GM23338 (cell line): ENCODE data around the gene SDHAF2. TPM values are rescaled to one million over a fixed set of nuclear protein-coding genes. Genes with fewer than 3 reads are reported as not detected.

Experiments used
- ATAC-seq: fragments of 200-7000 bp; cut with Tn5 transposase; 3 replicates; pipeline ENCODE4 v1.9.1; 2020
- DNase-seq: peaks from one replicate; pipeline ENCODE4 v3.0.0-alpha.2; 2015; ENCODE audit warnings: low spot score
- H2AFZ ChIP-seq: fragments of 200-600 bp; sonication (generic); 2 replicates; pipeline ENCODE4 v1.8.0; 2016; ENCODE audit warnings: antibody characterized with exemption, mild to moderate bottlenecking, moderate library complexity
- H3F3A ChIP-seq: fragments of 200-600 bp; sonication (generic); replicated peaks from 2 replicates; pipeline ENCODE4 v1.8.0; 2017; ENCODE audit warnings: antibody characterized with exemption, mixed run types, low read depth
- H3K27ac ChIP-seq: fragments of 200-600 bp; sonication (generic); 2 replicates; pipeline ENCODE4 v1.6.1; 2016; ENCODE audit warnings: low read depth
- H3K27me3 ChIP-seq: fragments of 200-600 bp; sonication (generic); 2 replicates; pipeline ENCODE4 v1.8.0; 2016; ENCODE audit warnings: mild to moderate bottlenecking, mixed run types, moderate library complexity; ENCODE audit not compliant: insufficient read depth
- H3K36me3 ChIP-seq: fragments of 200-600 bp; sonication (generic); 2 replicates; pipeline ENCODE4 v1.8.0; 2016; ENCODE audit warnings: mild to moderate bottlenecking; ENCODE audit not compliant: insufficient read depth
- H3K4me1 ChIP-seq: fragments of 200-600 bp; sonication (generic); 2 replicates; pipeline ENCODE4 v1.8.0; 2016; ENCODE audit warnings: mild to moderate bottlenecking, moderate library complexity; ENCODE audit not compliant: insufficient read depth
- H3K4me2 ChIP-seq: fragments of 200-600 bp; sonication (generic); 2 replicates; pipeline ENCODE4 v1.7.1; 2017; ENCODE audit warnings: mixed run types
- H3K4me3 ChIP-seq: fragments of 200-600 bp; sonication (generic); 2 replicates; pipeline ENCODE4 v1.6.1; 2016; ENCODE audit warnings: mixed run types
- H3K79me2 ChIP-seq: fragments of 200-600 bp; sonication (generic); replicated peaks from 2 replicates; pipeline ENCODE4 v1.8.0; 2017; ENCODE audit warnings: mild to moderate bottlenecking; ENCODE audit not compliant: insufficient read depth
- H3K9me2 ChIP-seq: fragments of 200-600 bp; sonication (generic); 2 replicates; pipeline ENCODE4 v1.8.0; 2017; ENCODE audit not compliant: insufficient read depth
- H4K20me1 ChIP-seq: fragments of 200-600 bp; sonication (generic); replicated peaks from 2 replicates; pipeline ENCODE4 v1.8.0; 2017; ENCODE audit warnings: mild to moderate bottlenecking; ENCODE audit not compliant: insufficient read depth
- H3K27ac Mint-ChIP-seq: 2 replicates; pipeline ENCODE4 v1.8.0; 2020; ENCODE audit warnings: inconsistent platforms, mild to moderate bottlenecking, moderate library complexity, mixed read lengths
- H3K27me3 Mint-ChIP-seq: 3 replicates; pipeline ENCODE4 v1.8.0; 2022; ENCODE audit warnings: low read depth, mild to moderate bottlenecking, moderate library complexity, mixed read lengths, inconsistent platforms; ENCODE audit not compliant: insufficient read depth, poor library complexity
- H3K36me3 Mint-ChIP-seq: 3 replicates; pipeline ENCODE4 v1.8.0; 2021; ENCODE audit warnings: low read depth, mild to moderate bottlenecking, inconsistent platforms, moderate library complexity, mixed read lengths
- H3K4me1 Mint-ChIP-seq: 3 replicates; pipeline ENCODE4 v1.8.0; 2020; ENCODE audit warnings: mild to moderate bottlenecking, inconsistent platforms, mixed read lengths
- H3K4me3 Mint-ChIP-seq: 3 replicates; pipeline ENCODE4 v1.8.0; 2021; ENCODE audit warnings: moderate library complexity, mild to moderate bottlenecking, inconsistent platforms, mixed read lengths
- H3K9me3 Mint-ChIP-seq: 3 replicates; pipeline ENCODE4 v1.8.0; 2020; ENCODE audit warnings: moderate library complexity, mild to moderate bottlenecking, inconsistent platforms, mixed read lengths
- CREB1 ChIP-seq: fragments of 250-450 bp; sonication (Bioruptor Pico); IDR thresholded peaks from 2 replicates; pipeline ENCODE4 v1.5.0; 2020; ENCODE audit warnings: low read depth, mild to moderate bottlenecking, moderate library complexity
- CTCF ChIP-seq, 2 experiments: fragments of 200-600 bp in 1 of 2; sonication (generic) in 1 of 2; conservative IDR thresholded peaks; 2 replicates each; pipeline versions ENCODE4 v1.5.1 to v1.6.1; 2016 to 2017; ENCODE audit warnings: antibody characterized with exemption in 2 of 2, low read depth in 2 of 2, mild to moderate bottlenecking in 2 of 2, moderate library complexity in 1 of 2
- ETS1 ChIP-seq: IDR thresholded peaks from 2 replicates; pipeline ENCODE4 v1.6.1; 2016; ENCODE audit warnings: antibody characterized with exemption
- EZH2phosphoT487 ChIP-seq: fragments of 200-600 bp; sonication (generic); IDR thresholded peaks from one replicate; pipeline ENCODE4 v1.8.1; 2018; ENCODE audit warnings: antibody characterized with exemption; ENCODE audit not compliant: unreplicated experiment
- JUNB ChIP-seq: IDR thresholded peaks from one replicate; pipeline ENCODE4 v1.6.1; 2016; ENCODE audit warnings: antibody characterized with exemption; ENCODE audit not compliant: unreplicated experiment
- NANOG ChIP-seq: IDR thresholded peaks from 2 replicates; pipeline ENCODE4 v1.6.1; 2016; ENCODE audit warnings: antibody characterized with exemption, borderline replicate concordance
- POLR2AphosphoS5 ChIP-seq: IDR thresholded peaks from 2 replicates; pipeline ENCODE4 v1.6.1; 2016; ENCODE audit warnings: antibody characterized with exemption, low read depth
- ZNF331 ChIP-seq: fragments of 250-450 bp; sonication (Bioruptor Pico); IDR thresholded peaks from 2 replicates; pipeline ENCODE4 v1.5.0; 2020; ENCODE audit warnings: low read depth, mild to moderate bottlenecking, moderate library complexity
- ZNF462 ChIP-seq: fragments of 250-450 bp; sonication (Bioruptor Pico); IDR thresholded peaks from 2 replicates; pipeline ENCODE4 v1.5.0; 2020; ENCODE audit warnings: mild to moderate bottlenecking, moderate library complexity
- polyA plus RNA-seq: library from polyadenylated mRNA; unstranded; fragments of >200 nt; fragmentation: Nextera tagmentation; extraction: Ambion mirVana; gene quantifications from 2 replicates; pipeline ENCODE4 v1.2.1, GENCODE V29; 2016
- total RNA-seq: library from RNA; depleted of rRNA; stranded (reverse); fragments of >200 nt; shearing (Covaris generic); gene quantifications from 2 replicates; pipeline ENCODE4 v1.2.3, GENCODE V29; 2014

The SDHAF2 gene
- total and polyA plus RNA-seq, 2 experiments from 2014 or later = 53.8 to 57.0 TPM

GRCh38 chr11:61473370-61474012 lies 43.6 kb downstream of the SDHAF2 start:
- H3K4me1 ChIP-seq = peaks cover 3% of the 10 kb centered on the region; the same call in 1 of the 2 replicates
- H3K27me3 ChIP-seq = no peaks in the 10 kb centered on the region
- Mint-ChIP-seq H3K4me3 (no peak overlapping the region), H3K9me3 (no peaks in the 10 kb centered on the region), H3K4me1 (peaks cover 5% of the 10 kb centered on the region; the same call in 2 of the 3 replicates), H3K36me3 (peaks cover 4% of the 10 kb centered on the region; the same call in 2 of the 3 replicates), H3K27me3 (peaks cover 4% of the 10 kb centered on the region), H3K27ac (no peak overlapping the region)
- ATAC-seq (no peak), DNase-seq (no peak)
- no peak overlapping the region for H3K4me3 ChIP-seq
- H3K9me2 ChIP-seq = no peaks in the 10 kb centered on the region
- no peak overlapping the region for H3K4me2 ChIP-seq
- no peak overlapping the region for H3K27ac ChIP-seq
- no peak overlapping the region for H2AFZ ChIP-seq
- 0 out of 2 replicates have a peak, but pooled peaks cover 6% of the 10 kb centered on the region for H3F3A ChIP-seq
- no peak for TF ChIP-seq ZNF462
- TF ChIP-seq POLR2AphosphoS5 = no peak
- TF ChIP-seq ETS1 = no peak
- no peak for TF ChIP-seq CTCF (conservative IDR thresholded peaks at IDR 0.05; ENCODE audit: low read depth in 2 of 2)
- TF ChIP-seq NANOG = no peak
- no peak for TF ChIP-seq ZNF331 (CRISPR knock-in tag)
- TF ChIP-seq EZH2phosphoT487 = no peak
- TF ChIP-seq CREB1 (CRISPR knock-in tag) = no peak
- no peak for TF ChIP-seq JUNB
- H3K36me3 ChIP-seq = no peaks in the 10 kb centered on the region
- no peaks in the 10 kb centered on the region for H3K79me2 ChIP-seq
- H4K20me1 ChIP-seq = no peaks in the 10 kb centered on the region
